HG02981 (cell line): ENCODE results near the gene GIT2.

ENCODE experiments used
- ATAC-seq: cut with Tn5 transposase; IDR thresholded peaks from one replicate; pipeline ENCODE4 v1.9.1; 2021; ENCODE audit warnings: mild to moderate bottlenecking, moderate library complexity; ENCODE audit not compliant: unreplicated experiment

The GIT2 gene

DNA sequence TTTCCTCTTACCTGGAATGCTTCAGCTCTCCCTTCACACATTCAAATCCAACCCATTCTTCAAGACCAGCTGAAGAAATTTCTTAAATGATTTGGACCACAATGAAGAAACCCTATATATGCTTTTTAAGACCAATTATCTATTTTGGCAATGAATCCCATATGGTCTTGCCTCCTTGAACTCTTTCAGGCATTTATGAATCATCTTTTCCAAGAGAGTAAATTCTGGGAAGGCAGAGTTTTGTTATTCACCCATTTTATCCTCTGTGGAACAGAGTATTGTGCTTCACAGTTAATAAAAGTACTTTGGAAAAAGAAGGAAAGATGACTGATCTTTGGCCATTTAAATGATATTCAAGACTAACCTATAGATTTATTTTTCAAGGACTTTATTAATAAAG, 14.0 kb downstream of the GIT2 start:
- no peak for ATAC-seq

DNA sequence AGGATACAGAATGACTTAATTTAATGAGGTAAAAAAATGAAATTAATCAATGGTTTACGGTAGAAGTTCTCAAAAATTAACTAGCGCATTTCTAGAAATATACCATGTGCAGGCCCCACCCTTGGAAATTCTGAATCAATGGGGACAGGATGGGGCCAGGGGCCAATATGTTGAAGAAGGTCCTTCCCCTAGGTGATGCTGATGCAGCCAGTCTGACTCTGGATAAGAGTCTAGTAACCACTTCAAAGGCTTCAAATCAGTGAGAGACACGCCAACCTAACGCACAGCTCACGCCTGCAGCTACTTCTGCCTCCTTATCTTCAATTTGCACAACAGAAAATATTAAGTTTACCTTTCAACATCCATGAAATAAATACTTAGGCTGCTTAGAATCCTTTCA, 14.9 kb downstream of the GIT2 start:
- ATAC-seq = no peak

- no peak for ATAC-seq
These were observed 23.3 kb downstream of the GIT2 start for GRCh38 chr12:109972821-109973220.

- no peak for ATAC-seq
These were observed 27.4 kb downstream of the GIT2 start for GRCh38 chr12:109968801-109969200.

- ATAC-seq = no peak
These were observed 28.1 kb downstream of the GIT2 start for GRCh38 chr12:109968032-109968420.

- no peak for ATAC-seq
These were observed 28.7 kb downstream of the GIT2 start for GRCh38 chr12:109967383-109968031.

DNA sequence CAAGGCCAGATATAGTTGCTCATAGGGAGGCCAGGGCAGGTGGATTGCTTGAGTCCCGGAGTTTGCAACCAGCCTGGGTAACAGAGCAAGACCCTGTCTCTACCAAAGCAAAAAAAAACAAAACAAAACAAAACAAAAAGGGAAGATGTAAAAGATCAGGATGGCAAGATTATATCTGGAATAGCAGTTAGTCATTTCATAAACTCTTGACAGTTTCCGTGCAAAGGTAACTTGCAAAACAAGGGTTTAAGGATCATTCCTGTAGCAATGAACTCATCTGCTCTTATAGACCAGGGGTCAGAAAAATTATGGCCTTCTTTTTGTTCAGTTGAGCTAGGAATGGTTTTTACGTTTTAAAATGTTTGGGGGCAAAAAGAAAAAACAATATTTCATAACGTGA, 29.6 kb downstream of the GIT2 start:
- no peak for ATAC-seq

GRCh38 chr12:109963743-109964429, 32.3 kb downstream of the GIT2 start:
- no peak for ATAC-seq

DNA sequence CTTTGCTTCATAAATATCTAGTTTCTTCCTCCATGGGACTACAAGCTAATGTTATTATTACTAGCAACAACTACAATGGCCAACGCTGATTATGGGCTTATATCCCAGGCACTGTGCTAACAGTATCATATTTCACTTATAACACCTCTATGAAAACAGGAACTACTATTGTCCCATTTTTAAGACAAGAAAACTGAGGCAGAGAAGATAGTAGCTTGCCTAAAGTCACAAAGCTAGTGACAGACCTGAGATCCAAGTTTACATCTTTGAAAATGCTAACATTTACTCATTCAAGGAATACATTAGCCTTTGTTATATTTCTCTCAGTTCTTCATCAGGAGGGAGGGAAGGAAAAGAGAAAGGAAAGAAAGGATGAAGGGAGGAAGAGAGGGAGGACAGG, 32.8 kb downstream of the GIT2 start:
- no peak for ATAC-seq

- no peak for ATAC-seq
These were observed 33.8 kb downstream of the GIT2 start for GRCh38 chr12:109962398-109962797.

DNA sequence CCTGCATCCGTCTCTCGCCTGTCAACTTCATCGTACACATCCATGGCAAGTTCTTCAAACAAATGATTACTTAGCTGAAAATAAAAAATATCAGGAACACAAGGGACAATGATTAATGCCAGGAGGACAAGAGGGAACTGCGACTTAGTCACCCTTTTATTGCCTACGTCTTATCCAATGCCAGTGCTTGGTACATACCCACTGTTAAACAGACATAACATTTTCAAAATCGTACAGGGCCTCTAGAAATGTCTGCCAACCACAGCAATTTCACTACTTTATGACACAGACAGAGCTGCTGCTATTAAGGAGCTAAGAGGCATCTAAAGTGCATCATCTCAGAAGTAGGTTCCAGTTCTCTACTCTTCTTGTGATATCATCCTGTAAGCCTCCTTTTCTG, 34.6 kb downstream of the GIT2 start:
- no peak for ATAC-seq

DNA sequence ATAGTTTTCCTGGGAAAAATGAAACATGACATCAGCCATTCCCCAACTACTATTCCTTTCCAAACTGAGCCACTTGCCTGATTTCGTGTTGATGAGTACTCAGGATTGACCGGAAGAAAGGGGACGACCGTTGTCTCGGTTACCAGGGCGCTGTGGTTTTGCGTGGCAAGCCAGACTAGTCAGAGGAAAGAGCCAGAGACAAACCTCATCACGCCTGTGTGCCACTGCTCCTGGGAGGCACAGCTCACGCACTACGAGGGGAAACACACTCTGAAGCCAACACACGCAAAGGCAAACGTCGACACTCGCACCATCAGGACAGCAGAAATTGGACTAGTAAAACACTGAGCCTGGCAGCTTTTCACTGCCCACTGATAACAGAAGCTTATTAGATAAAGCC, 35.0 kb downstream of the GIT2 start:
- no peak for ATAC-seq

GRCh38 chr12:109959411-109960093, 36.6 kb downstream of the GIT2 start:
- no peak for ATAC-seq

DNA sequence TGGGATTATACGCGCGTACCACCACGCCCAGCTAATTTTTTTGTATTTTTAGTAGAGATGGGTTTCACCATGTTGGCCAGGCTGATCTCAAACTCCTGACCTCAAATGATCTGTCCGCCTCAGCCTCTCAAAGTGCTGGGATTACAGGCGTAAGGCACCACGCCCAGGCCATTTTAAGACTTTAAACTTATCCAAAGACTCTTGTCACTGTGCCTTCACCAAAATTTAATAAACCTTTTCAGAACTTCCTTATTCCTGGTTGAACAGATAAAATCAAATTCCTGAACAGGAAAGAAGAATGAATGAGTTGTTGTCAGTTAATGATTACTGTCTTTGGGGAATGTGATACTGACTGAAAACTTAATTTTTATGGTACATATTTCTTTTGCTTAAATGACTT, 37.8 kb downstream of the GIT2 start:
- ATAC-seq = no peak

DNA sequence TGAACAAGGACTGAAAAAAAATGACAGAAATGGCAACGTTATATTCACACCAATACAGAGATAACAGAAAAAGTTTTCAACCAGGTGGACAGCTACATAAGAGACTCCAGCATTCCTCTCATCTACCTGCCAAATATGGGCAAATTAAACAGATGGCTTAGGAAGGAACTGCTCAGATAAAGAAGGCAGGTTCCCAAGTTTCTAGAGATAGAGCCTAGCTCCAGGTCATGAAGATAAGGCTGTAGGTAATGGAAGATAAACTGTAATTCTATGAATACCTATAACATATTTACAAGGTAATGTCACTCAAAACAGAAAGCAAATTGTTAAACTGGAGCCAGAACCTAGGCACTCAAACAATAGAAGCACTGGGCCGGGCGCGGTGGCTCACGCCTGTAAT, 42.5 kb downstream of the GIT2 start:
- no peak for ATAC-seq

GRCh38 chr12:109952873-109953272, 43.3 kb downstream of the GIT2 start:
- no peak for ATAC-seq

- no peak for ATAC-seq
These were observed 43.9 kb downstream of the GIT2 start for GRCh38 chr12:109952160-109952858.

DNA sequence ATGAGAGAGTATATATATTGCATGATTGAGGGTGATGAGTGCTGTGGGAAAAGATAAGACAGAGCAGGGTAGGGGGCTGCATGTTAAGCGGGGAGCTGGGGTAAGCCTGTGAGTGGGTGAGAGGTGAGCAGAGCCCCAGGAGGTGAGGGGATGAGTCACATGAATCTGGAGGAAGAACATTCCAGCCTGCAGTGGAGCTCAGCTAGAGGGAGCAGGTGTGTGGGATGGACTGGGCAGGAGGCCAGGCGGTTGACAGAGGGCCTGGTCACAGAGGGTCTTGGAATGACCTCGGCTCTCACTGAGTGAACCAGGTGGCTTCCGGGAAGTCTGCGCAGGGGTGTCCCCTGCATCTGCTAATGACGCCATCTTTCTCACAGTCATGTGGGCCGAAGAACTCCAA, 44.4 kb downstream of the GIT2 start:
- ATAC-seq = no peak

GRCh38 chr12:109951136-109951535, 45.0 kb downstream of the GIT2 start:
- ATAC-seq = no peak

- ATAC-seq = no peak
These were observed 45.5 kb downstream of the GIT2 start for GRCh38 chr12:109950625-109951024.

DNA sequence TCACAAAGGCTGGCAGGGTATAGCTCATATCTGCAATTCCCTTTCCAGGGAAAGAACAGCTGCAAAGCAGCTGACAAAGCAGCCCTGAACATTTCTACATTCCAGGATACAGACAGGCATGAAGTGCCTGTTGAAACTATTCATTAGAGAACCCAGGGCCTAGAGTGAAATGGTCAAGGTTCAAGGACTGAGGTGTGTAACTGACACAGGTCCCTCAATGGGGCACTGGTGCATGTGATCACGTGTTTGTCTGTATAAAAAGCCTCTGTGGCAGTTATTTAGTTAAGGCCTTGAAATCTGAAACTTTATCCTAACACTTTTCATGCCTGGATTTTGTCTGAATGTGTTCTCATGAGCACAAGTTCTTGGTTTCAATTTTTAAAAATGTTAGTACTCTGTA, 47.1 kb downstream of the GIT2 start:
- ATAC-seq = no peak

DNA sequence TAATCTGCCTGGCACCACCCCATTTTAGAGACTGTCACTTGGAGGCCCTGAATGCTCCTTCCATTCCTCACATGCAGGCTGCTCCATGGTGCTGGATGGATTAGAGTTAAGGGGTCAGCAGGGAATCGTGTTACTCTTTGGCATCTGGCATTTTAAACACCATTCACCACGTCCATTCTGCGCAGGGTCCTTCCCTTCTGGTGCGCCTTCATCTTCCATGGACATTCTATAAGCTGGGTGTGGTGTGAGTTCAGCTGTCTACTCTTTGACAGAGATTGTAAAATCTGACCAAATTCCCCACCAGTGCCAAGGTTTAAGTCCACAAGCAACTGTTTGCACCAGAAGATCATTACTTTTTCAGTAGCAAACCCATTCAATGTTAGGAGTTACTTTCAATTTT, 47.8 kb downstream of the GIT2 start:
- ATAC-seq = no peak
